Measurements from ENCODE around the gene TRAPPC14. TPM values are rescaled to one million over a fixed set of nuclear protein-coding genes. Genes with fewer than 3 reads are reported as not detected.
A peak's percentile ranks its signal among the peaks of the same experiment; 100 is the strongest.

The TRAPPC14 gene
- total RNA-seq, 1 donor from 2014 or later: 65.3 TPM

- intact Hi-C loops (cut with micrococcal nuclease): loop anchor here (1.0 to 5.0 kb wide), 5 partner anchors 14 to 49 kb away; partner anchors contain the start of genes LAMTOR4 and TRAPPC14
- Mint-ChIP-seq H3K27me3 (peaks cover 7% of the 10 kb centered on the region), H3K27ac (peak overlapping the region; percentile 41), H3K4me3 (peak overlapping the region; percentile 84), H3K36me3 (ENCODE audit: low read depth) (no peaks in the 10 kb centered on the region), H3K9me3 (no peaks in the 10 kb centered on the region), H3K4me1 (peaks cover 24% of the 10 kb centered on the region)
- TF ChIP-seq CTCF (IDR thresholded peaks at IDR 0.05): no peak
- ATAC-seq (ENCODE audit: low read depth): no peak
- CTCF ChIA-PET: interaction anchor here (0.9 to 1.7 kb wide), 2 partner anchors 14 to 44 kb away, joined by 3 to 6 read pairs; no protein-coding TSS in a partner anchor
- no peak for DNase-seq
- POLR2A ChIA-PET: interaction anchor here (0.5 to 3.7 kb wide), 15 partner anchors 8 to 253 kb away, joined by 3 to 31 read pairs (median 5); partner anchors contain the start of genes GAL3ST4, LAMTOR4, MBLAC1 and MEPCE
Observed at GRCh38 chr7:100176096-100177044, 17.8 kb upstream of the TRAPPC14 start.

- Mint-ChIP-seq H3K9me3 (no peaks in the 10 kb centered on the region), H3K36me3 (ENCODE audit: low read depth) (no peaks in the 10 kb centered on the region), H3K27ac (no peak overlapping the region), H3K4me3 (peak overlapping the region; percentile 60), H3K4me1 (peaks cover 24% of the 10 kb centered on the region), H3K27me3 (peaks cover 12% of the 10 kb centered on the region)
- POLR2A ChIA-PET: interaction anchor here (0.6 to 1.1 kb wide), 3 partner anchors 17 to 254 kb away, joined by 3 to 5 read pairs (median 4); partner anchors contain the start of genes TRAPPC14 and ZCWPW1
- TF ChIP-seq CTCF (IDR thresholded peaks at IDR 0.05): no peak
- DNase-seq (no peak), ATAC-seq (ENCODE audit: low read depth) (no peak)
- CTCF ChIA-PET: interaction anchor here (0.7 kb wide), 1 partner anchor 14 kb away, joined by 3 read pairs; no protein-coding TSS in a partner anchor
- intact Hi-C loops (cut with micrococcal nuclease): loop anchor here (5.0 kb wide), 1 partner anchor 37 kb away; no protein-coding TSS in a partner anchor
Observed at GRCh38 chr7:100175296-100175935, 16.9 kb upstream of the TRAPPC14 start.

- ChIA-PET CTCF (no interaction called here), POLR2A (no interaction called here)
- intact Hi-C loops (cut with micrococcal nuclease): no loop called here
- H3K27ac Mint-ChIP-seq: no peak overlapping the region
- H3K4me1 Mint-ChIP-seq: peaks cover 24% of the 10 kb centered on the region
- H3K9me3 Mint-ChIP-seq: no peaks in the 10 kb centered on the region
- no peak for ATAC-seq (ENCODE audit: low read depth)
- no peak overlapping the region for H3K4me3 Mint-ChIP-seq
- peaks cover 14% of the 10 kb centered on the region for H3K27me3 Mint-ChIP-seq
- no peak for TF ChIP-seq CTCF (IDR thresholded peaks at IDR 0.05)
- no peaks in the 10 kb centered on the region for H3K36me3 Mint-ChIP-seq (ENCODE audit: low read depth)
- DNase-seq: no peak
Observed at GRCh38 chr7:100174582-100174981, 16.1 kb upstream of the TRAPPC14 start.

- Mint-ChIP-seq H3K4me3 (no peak overlapping the region), H3K36me3 (ENCODE audit: low read depth) (no peaks in the 10 kb centered on the region), H3K27me3 (peaks cover 16% of the 10 kb centered on the region), H3K9me3 (no peaks in the 10 kb centered on the region), H3K4me1 (peaks cover 26% of the 10 kb centered on the region), H3K27ac (no peak overlapping the region)
- TF ChIP-seq CTCF (IDR thresholded peaks at IDR 0.05): no peak
- DNase-seq (no peak), ATAC-seq (ENCODE audit: low read depth) (no peak)
- POLR2A ChIA-PET: no interaction called here
- CTCF ChIA-PET: no interaction called here
- intact Hi-C loops (cut with micrococcal nuclease): no loop called here
Observed at GRCh38 chr7:100173806-100174495, 15.4 kb upstream of the TRAPPC14 start.

Data from activated B cell treated with CpG ODN at 0.5 μM for 24 hours (primary cell).